T-helper 22 cell (primary cell): Measurements from ENCODE around the gene DYRK3.
"Not testable (repeated sequence)": the region's sequence is repeated elsewhere in the genome, so short reads cannot be mapped to it uniquely, and the experiment has no call there.

ENCODE experiments used
- DNase-seq: peaks from one replicate; pipeline ENCODE4 v3.0.0-alpha.2; 2020; ENCODE audit warnings: low read depth

The DYRK3 gene

DNA sequence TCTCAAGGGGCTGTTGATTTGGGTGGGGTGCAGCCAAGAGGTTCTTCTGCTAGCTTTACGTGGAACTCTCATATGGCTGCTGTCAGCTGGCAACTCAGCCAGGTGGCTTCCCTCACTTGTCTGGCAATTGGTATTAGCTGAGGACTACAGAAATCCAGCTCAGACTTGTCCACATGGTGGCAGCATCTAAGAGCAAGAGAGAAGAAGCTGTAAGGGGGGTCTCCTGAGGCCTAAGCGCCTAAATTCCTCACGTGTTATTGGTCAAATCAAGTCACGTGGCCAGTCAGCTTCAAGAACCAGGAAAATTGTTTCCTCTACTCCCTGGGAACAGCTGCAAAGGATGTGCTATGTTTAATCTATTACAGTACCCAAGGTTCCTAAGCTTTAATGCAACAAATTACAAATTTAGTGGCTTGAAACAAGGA, 4.2 kb upstream of the DYRK3 start:
- DNase-seq = no peak

DNA sequence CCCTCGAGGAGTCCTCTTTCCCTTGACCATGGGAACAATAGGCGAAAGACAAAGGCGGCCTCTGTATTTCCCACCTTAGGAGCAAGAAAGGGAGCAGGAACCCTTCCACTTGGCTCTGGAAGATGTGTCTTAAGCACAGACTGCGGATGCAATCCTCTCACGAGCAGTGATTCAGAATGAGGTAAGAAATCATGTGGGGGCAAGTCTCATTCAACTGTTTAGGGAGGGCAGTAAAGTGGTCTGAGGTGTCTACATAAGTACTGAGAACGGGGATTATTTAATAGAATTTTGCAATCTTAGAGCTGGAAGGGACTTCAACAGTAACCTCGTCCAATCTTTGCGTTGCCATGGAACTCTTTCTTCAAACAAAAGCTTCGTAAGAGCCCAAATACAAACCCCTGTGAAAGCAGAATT, 1.6 kb upstream of the DYRK3 start:
- no peak for DNase-seq

DNA sequence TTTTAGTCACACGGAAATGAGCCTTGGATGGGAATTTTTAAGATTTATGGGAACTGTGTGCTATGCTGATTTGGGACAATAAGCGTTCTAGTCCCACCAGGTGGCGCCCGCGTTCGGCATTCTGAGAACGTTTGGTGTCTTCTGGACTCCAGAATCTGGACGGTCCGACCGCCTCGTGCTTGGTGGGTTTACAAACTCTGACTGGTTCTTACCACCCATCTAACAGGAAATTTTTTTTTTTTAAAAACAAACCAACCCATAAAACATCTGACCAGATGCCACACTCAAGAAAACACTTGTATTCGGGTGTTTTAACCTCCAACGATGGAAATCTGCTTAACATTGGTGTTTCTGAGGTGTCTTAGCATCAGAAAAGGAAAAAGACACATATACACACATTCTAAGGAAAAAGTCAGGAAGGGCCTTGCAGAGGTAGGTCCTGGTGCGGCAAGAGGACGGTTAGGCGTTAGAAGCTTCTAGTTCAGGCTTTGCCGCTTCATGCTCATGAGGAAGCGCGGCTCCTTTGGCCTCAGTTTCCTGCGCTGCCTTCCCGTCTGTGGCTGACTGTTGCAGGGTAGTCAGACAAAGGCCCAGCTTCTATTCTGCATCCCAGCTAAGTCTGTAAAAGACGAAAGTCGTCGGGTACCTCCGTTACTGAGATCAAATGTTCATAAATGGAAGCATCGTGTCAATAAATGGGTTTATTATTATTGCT, 814 bp upstream of the DYRK3 start:
- peak; percentile 42 for DNase-seq

DNA sequence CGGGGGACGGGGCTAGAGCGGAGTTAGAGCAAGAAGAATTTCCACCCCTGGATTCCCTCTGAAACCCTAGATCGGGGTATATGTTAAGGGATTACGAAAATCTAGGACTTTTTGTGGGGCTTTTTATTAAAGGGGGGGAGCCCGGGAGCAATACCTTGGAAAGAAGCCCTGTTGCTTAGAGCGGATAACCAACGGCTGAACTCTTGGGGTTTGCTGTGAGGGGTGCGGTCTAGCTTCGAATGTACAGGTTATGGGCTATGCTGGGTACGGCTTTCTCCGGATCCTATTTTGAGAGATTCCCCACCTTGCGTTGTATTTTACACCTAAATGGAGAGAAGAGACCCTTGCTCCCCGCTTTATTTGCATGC, 626 bp downstream of the DYRK3 start:
- DNase-seq = no peak

DNA sequence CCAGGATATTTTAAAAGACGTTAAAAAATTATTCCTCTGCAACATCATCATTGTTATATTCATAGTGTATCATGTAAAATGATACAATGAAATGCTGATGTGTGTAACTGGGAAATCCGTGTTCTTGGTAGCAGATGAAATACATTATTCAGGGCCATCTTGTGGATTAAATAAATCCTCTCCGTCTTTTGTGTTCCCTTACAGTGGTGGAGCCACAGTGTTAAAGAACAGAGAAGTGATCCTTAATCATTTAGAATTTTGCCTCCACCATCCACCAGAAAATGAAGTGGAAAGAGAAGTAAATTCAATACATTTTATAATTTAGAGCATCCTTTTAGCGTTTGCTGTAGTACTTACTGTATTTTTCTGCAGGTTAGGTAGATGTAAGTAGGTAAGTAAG, 1.3 kb downstream of the DYRK3 start:
- DNase-seq = no peak

DNA sequence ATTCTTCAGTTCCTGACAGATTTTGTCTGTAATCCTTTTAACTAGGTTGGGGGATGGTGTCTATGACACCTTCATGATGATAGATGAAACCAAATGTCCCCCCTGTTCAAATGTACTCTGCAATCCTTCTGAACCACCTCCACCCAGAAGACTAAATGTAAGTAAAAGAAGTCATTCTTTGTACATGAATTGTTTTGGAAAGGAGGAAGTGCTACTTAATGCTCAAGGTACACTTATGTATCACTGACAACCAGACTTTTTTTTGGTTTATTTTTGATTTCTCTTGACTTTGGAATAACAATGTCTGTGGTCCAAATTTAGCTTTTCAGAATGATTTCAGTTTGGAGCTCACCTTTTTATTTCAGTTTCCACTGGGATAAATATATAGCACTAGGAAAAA, 2.3 kb downstream of the DYRK3 start:
- DNase-seq = no peak

DNA sequence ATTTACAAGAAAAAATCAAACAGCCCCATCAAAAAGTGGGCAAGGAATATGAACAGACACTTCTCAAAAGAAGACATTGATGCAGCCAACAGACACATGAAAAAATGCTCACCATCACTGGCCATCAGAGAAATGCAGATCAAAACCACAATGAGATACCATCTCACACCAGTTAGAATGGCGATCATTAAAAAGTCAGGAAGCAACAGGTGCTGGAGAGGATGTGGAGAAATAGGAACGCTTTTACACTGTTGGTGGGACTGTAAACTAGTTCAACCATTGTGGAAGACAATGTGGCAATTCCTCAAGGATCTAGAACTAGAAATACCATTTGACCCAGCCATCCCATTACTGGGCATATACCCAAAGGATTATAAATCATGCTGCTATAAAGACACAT, 6.7 kb downstream of the DYRK3 start:
- not testable (repeated sequence) for DNase-seq

DNA sequence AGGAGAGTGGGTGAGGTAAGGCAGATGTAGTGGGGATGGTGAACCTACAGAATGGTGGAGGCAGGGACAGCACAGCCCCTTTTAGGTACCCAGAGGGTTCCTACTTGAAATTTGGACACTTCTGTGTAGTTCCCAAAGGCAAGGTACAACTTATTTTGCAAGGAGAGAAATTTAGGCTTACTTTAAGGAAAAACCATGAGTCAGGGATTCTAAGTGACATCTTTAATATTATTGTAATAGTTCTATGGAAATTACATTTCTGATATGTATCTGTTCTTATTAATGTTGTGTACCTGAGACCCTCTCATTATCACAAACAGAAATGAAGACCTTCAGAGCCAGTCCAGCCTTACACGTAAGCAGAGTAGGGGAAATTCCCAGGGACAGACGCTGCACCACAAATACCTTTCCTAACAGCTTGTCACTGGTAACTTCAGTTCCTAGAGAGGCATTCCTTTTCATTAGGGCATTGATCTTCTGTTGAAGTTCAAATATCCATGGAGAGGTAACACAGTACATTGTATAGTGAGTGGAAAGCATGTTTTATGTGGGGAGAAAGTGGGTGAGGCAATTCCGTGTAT, 7.9 kb downstream of the DYRK3 start:
- DNase-seq = no peak

DNA sequence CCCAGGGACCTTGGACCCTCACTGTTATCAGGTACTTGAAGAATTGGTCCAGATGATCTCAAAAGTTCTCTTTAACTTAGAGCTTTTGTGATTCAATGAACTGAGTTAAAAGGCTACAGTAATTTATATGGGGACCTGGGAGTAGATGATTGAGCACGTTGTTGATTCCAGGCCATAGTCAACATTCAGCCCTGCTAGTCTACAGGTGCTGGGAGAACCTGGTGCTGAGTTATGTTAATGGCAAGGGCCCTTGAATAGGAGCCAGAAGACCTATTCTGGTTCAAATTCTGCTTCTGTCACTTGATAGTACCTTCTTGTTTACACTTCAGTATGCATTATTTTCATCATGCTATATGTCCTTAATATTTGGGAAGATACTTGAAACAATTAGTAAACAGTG, 11.2 kb downstream of the DYRK3 start:
- DNase-seq = no peak

DNA sequence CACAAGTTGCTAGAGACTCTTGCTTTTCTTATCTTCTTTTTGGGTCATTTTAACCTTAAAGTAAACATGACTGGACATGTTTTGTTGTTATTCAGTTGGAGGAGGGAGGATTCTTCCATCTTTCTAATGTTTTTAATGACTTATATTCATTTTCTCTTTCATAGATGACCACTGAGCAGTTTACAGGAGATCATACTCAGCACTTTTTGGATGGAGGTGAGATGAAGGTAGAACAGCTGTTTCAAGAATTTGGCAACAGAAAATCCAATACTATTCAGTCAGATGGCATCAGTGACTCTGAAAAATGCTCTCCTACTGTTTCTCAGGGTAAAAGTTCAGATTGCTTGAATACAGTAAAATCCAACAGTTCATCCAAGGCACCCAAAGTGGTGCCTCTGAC, 11.9 kb downstream of the DYRK3 start:
- DNase-seq = no peak

DNA sequence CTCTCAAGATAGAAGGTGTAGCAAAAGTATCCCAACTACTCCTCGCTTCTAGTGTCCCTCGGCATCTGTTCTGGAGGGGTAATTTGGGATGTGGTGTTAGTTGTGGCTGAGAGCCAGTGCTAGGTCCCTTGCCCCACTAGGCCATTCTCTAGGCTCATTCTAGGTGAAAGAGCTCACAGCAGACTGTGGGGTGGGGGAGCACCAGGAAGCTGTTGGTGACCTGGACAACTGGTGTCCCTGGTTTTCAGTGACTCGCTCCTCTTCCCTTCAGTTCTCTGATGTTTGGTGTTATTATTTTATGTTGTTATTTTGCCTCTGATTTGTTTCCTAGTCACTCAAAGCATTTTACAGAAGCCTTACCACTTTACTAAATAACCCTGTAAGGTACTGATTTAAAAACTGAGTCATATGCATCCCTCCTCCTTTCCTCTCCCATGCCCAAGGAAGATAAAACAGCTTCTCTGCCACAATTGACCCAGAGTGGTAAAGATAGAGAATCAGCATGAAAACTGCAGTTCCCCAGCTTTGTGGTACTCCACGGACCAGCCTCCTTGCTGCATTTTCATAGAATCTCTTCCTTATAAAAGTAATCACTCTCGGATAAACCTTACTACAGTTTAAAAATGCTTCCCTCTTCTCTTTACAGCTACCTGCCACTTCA, 14.1 kb downstream of the DYRK3 start:
- no peak for DNase-seq

DNA sequence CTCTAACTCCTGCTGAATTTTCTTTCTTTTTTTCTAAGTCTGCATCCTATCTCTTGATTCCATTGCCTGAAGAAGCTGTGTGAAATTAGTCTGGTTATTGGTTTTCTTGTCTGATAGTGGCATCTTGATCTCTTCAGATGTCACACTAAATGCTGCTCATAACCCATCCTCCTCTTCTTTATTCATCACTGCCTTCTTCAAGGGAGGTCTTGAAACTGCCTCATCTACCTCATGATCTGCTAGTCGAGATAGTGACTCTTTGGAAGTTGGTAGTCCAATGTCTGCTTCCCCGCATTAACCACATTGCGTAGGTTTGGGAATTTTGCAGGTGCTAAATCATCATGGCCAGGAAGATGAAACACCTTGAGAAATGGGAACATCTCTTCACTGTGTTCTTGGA, 15.7 kb downstream of the DYRK3 start:
- DNase-seq = no peak

DNA sequence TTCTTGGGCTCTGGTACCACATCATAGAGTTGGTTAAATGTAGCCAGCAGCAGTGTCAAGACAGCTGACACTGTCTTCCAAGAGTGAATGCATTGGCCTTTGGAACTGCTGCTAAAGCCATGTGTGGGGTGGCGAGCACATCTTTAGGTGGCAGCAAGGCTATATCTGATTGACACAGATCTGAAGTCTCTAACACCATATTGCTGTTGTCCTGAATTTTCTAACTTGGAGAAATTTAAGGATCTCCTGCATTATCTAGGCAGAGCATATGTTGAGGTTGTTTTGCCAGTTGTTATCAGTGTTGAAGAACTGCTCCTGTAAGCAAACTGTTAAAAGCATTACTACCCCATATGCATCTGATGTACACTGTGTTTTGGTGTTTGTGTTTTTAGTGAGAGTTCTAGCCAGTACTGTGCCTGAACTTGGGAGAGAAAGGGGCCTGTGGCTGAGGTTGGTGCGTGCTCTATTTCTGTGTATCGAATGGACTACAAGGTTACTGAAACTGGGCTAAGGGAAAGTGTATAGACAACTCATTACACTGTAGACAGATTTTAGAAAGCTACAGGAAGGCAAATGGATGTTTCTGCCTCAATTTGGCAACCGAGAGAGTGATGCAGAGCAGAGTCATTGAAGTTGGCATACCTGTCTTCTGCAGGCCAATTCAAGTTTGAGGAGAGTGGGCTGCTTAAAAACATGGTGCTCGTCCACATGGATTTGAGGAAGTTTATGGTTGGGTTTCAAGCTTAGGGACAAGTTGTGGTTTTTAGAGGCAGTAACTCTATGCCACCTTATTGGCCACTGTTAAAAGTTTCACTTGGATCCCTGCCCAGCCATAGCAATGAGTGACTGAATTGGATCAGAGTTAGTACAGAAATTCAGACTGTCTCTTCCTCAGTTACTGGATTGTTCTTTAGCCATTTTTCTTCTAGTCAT, 16.9 kb downstream of the DYRK3 start:
- DNase-seq = no peak

DNA sequence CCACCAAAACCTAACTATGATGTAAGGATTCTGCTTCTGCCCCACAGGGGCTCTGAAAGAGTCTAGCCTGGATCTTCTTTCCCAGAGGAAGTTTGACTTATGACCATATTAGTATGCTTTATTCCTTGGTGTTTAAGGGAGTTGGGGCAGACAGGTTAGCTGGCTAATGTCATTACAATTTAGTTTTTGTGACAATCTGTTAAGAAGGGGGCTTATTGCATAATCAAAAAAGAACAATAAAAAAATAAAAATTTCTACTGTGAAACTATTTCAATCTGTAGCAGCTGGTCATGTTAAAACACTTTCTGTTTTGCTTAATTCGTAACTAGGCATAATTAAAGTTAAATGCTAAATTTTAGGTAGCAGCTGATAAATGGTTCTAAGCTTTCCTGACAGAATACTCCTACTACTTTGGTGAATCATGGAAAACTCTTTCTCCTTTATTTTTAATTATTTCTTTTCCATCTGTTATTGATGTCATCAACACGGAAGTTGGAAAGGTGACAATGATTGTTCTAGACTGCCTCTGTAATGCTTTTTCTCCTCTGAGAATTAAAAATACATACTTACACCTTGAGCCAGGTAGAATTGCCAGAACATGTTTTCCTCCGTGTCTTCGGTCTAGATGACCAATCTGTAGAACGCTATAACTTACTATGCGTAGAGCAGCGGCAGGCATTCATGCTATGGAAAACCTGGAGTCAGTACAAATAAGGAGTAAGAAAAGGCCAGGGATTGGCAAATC, 18.6 kb downstream of the DYRK3 start:
- no peak for DNase-seq

DNA sequence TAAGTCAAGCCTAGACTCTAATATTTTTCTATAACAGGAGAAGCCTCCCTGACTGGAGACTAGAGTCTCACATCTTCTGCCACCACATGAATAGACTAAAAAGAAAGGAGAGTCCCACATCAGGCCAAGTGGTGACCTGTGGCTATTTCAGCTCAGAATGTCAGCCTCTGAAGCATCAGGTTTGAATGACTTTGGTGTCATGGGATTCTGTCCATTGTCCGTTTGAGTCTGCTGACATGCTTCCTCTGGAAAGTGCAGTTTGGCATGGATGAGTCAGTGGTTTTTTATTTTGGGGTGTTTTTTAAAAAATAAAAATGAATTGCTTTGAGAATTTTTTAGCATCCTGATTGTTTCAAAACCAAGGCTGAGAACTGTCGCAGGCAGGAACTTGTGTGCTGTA, 19.5 kb downstream of the DYRK3 start:
- DNase-seq = no peak

DNA sequence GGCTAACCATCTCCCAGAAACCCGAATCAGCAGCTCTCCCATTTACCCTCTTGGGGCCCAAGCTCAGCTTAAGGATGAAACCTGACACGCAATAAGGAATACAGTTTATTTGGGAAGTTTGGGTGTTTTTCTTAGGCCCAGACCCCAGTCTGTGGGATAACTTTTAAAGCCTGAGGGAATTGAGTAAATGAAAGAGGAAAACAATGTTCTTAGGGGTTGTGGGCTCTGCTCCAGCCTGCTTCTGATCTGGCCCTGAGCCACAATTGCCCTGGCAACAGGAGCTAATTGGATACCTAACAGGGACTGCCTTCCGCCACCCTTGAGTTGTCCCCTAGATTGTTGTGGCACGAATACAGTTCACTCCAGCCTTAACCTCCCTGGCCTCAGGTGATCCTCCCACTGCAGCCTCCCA, 20.1 kb downstream of the DYRK3 start:
- no peak for DNase-seq

DNA sequence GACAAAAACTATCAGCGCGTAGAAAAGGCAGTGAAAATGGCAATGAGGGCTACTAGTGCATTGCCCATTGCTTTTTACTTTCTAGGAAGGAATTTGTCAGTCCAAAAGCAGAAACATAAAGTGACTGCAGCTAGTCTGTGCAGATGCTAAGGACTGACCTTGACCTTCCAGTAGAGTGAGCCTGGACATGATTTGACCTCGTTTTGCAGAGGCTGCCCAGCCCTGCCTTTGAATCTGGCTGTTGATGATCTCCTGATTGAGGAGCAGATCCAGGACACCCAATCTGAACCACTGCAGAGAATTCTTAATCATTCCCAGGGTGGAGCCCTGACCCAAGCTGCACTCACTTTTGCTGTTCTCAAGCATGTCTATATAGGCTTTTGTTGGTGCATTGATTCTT, 21.6 kb downstream of the DYRK3 start:
- DNase-seq = no peak

DNA sequence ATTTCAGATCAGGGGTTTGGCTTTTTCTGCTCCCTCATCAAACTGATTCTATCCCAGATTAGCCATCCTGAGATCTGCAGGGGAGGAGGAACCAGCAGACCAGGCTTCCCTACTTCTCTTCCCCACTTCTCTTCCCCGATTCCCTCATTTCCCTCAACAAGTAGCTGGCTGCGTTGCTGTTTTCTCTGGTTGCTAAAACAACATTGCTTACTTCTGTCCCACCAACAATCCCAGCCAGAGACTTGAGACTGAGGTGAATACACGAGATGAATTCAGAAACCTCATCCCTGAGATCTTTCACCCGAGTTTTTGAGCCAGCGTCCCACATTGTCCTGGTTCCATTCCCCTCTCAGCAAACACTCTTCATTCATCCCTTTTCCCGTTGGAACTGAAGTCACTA, 22.4 kb downstream of the DYRK3 start:
- DNase-seq = no peak

DNA sequence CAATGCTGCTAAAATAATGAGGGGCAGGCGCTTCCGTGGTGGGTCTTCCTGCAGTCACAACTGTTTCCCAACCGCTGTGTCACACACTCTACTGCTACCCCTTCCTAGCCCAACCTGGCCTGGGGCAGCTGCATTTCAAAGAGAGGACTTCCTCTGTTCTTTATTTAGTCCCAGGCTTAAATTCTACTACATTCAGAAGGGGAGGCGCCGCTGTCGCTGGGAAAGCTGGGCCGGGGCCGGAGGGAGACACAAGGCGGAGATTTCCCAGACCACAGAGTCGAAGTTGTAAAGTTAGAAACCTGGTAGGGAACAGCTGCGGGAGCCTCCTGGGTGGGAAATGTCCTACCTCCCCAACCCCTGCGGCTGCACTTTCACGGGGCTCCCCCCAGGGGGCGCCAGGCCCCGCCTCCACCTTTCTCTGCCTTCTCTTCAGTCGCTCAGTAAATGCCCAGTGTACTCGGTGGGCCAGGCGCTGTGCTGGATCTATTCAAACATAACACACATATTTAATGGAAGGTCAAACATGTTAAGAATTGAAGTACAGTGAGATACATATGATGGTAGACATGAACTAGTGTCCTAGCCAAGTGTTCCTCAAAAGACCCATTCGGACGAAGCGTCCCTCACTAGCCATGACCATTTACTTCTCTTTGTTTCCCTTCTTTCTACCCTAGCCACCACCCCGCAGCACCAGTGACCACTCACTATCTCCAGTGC, 23.1 kb downstream of the DYRK3 start:
- DNase-seq = peak; percentile 2

DNA sequence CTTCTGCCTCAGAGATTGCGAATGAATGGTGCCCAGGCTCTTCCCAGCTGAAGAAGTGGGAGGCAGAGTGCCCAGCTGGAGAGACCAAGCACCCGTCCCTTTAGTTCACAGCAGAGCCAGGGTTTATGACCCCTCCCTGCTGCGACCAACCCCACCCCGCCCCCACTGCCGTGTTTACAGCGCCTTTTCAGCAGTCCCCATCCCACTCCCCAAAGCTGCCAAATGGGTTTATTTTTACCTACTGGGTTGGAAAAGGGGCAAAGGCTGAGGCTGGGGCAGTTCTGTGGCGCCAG, 23.6 kb downstream of the DYRK3 start:
- DNase-seq = no peak

DNA sequence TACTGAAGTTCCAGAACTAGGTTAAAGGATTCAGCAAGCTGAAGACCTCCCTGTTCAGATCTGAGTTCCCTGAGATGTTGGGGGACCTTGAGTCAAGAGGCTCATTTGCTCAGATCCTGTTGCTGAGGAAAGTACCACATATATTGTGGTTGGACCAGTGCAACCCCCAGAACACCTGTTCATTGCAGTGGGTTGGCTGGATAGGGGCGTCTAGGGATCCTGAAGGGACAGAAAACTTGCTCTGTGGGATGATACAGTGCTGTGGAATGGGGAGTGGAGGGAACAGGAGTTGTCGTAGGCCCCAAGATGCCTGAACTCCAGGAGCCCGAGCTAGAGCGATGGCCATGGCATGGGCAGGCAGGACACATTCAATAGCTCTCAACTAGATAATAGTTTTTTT, 24.8 kb downstream of the DYRK3 start:
- no peak for DNase-seq
